ENCODE results near the gene C4orf36.

Gene C4orf36

DNA sequence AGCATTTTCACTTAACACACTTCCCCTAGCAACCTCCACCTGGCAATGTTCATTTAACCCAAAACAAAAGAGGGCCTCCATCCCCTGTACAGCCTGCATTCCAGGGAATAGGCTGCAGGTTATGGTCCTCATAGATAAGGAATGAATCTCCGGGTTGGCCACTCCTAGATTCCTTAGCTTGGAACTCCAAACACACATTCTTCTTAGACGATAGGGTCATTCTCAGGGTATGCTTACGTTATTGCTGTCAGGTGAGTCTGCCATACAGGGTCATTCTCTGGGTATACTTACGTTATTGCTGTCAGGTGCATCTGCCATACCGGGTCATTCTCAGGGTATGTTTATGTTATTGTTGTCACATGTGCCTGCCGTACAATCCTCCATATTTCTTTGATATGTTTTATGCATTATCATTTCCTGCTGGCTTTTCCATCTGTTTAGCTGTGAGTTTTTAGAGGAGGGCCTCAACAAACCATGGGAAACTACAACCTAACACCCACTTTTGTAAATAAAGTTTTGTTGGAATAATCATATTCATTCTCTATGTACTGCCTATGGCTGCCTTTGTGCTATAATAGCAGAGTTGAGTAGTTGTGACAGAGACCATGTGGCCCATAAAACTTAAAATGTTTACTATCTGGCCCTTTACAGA is 34.3 kb upstream of the C4orf36 start:
- no peaks in the 10 kb centered on the region for H3K4me1 Mint-ChIP-seq
- TF ChIP-seq CTCF (IDR thresholded peaks at IDR 0.05; ENCODE audit: unreplicated experiment in 3 of 3) = no peak
- H3K27me3 Mint-ChIP-seq (ENCODE audit: low read depth) = peaks cover 3% of the 10 kb centered on the region
- no peaks in the 10 kb centered on the region for H3K9me3 Mint-ChIP-seq
- no peak overlapping the region for H3K27ac Mint-ChIP-seq
- no peak overlapping the region for H3K4me3 Mint-ChIP-seq
- no peaks in the 10 kb centered on the region for H3K36me3 Mint-ChIP-seq (ENCODE audit: low read depth)

- no peaks in the 10 kb centered on the region for H3K36me3 Mint-ChIP-seq (ENCODE audit: low read depth)
- H3K27me3 Mint-ChIP-seq (ENCODE audit: low read depth) = peaks cover 7% of the 10 kb centered on the region
- H3K27ac Mint-ChIP-seq = no peak overlapping the region
- H3K4me1 Mint-ChIP-seq = no peaks in the 10 kb centered on the region
- H3K4me3 Mint-ChIP-seq = no peak overlapping the region
- no peaks in the 10 kb centered on the region for H3K9me3 Mint-ChIP-seq
- no peak for TF ChIP-seq CTCF (IDR thresholded peaks at IDR 0.05; ENCODE audit: unreplicated experiment in 3 of 3)
These were observed 32.6 kb upstream of the C4orf36 start for GRCh38 chr4:86924811-86925210.

- no peak overlapping the region for H3K4me3 Mint-ChIP-seq
These were observed 29.5 kb upstream of the C4orf36 start for GRCh38 chr4:86921608-86922252.

DNA sequence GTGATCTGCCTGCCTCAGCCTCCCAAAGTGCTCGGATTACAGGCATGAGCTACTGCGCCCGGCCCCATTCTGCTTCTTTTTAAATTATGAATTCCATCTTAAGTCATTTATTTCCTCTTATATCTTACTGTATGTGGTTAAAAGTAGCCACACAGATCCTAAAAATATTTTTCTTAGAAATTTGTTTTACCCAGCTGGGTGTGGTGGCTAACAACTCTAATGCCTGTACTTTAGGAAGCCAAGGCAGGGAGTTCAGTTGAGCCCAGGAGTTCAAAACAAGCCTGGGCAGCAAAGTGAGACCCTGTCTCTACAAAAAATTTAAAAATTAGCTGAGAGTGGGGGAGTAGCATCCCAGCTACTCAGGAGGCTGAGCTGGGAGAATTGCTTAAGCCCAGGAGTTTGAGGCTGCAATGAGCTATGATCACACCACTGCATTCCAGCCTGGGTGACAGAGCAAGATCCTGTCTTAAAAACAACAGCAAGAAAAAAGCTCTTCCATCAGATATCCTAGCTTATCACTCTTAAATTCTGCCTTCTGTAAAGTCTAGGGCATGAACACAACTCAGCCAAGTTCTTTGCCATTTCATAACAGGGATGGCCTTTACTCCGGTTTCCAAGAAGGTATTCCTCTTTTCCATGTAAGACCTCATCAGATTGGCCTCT is 27.5 kb upstream of the C4orf36 start:
- Mint-ChIP-seq H3K4me3 (no peak overlapping the region), H3K4me1 (no peaks in the 10 kb centered on the region), H3K9me3 (no peaks in the 10 kb centered on the region), H3K36me3 (ENCODE audit: low read depth) (no peaks in the 10 kb centered on the region), H3K27me3 (ENCODE audit: low read depth) (peaks cover 7% of the 10 kb centered on the region), H3K27ac (no peak overlapping the region)
- no peak for TF ChIP-seq CTCF (IDR thresholded peaks at IDR 0.05; ENCODE audit: unreplicated experiment in 3 of 3)

More at GRCh38 chr4:86921608-86922252, 29.5 kb upstream of the C4orf36 start:
- H3K4me1 Mint-ChIP-seq = no peaks in the 10 kb centered on the region
- H3K9me3 Mint-ChIP-seq = no peaks in the 10 kb centered on the region
- TF ChIP-seq CTCF (IDR thresholded peaks at IDR 0.05; ENCODE audit: unreplicated experiment in 3 of 3) = no peak
- no peak overlapping the region for H3K27ac Mint-ChIP-seq
- peaks cover 4% of the 10 kb centered on the region for H3K27me3 Mint-ChIP-seq (ENCODE audit: low read depth)
- no peaks in the 10 kb centered on the region for H3K36me3 Mint-ChIP-seq (ENCODE audit: low read depth)

- H3K36me3 Mint-ChIP-seq (ENCODE audit: low read depth) = no peaks in the 10 kb centered on the region
- peaks cover 7% of the 10 kb centered on the region for H3K27me3 Mint-ChIP-seq (ENCODE audit: low read depth)
- TF ChIP-seq CTCF (IDR thresholded peaks at IDR 0.05; ENCODE audit: unreplicated experiment in 3 of 3) = no peak
- H3K4me3 Mint-ChIP-seq = no peak overlapping the region
- H3K9me3 Mint-ChIP-seq = no peaks in the 10 kb centered on the region
- H3K27ac Mint-ChIP-seq = no peak overlapping the region
- H3K4me1 Mint-ChIP-seq = no peaks in the 10 kb centered on the region
These were observed 26.4 kb upstream of the C4orf36 start for GRCh38 chr4:86918539-86919072.
